EH (cell line): ENCODE data around the gene KRTCAP2.
"Not testable (repeated sequence)": the region's sequence is repeated elsewhere in the genome, so short reads cannot be mapped to it uniquely, and the experiment has no call there.

Experiments used
- DNase-seq: peaks from one replicate; pipeline ENCODE4 v3.0.0-alpha.2; 2015; ENCODE audit warnings: low read depth

Gene KRTCAP2

GRCh38 chr1:155172732-155173477 is at the start of gene KRTCAP2:
TSS of gene KRTCAP2 (minus strand) at chr1:155173304. CDS start at chr1:155173224, 80 bp downstream.
- DNase-seq: peak; percentile 96

GRCh38 chr1:155220211-155220965 is 47.3 kb upstream of the KRTCAP2 start:
- not testable (repeated sequence) for DNase-seq

- peak; percentile 32 for DNase-seq
These were observed 46.5 kb upstream of the KRTCAP2 start for GRCh38 chr1:155219592-155220031.

GRCh38 chr1:155218854-155219591 is 45.9 kb upstream of the KRTCAP2 start:
- peak; percentile 75 for DNase-seq

GRCh38 chr1:155214702-155215101 is 41.6 kb upstream of the KRTCAP2 start:
- not testable (repeated sequence) for DNase-seq

GRCh38 chr1:155212051-155212440 is 38.9 kb upstream of the KRTCAP2 start:
- DNase-seq: not testable (repeated sequence)

- not testable (repeated sequence) for DNase-seq
These were observed 38.4 kb upstream of the KRTCAP2 start for GRCh38 chr1:155211381-155212050.

GRCh38 chr1:155210314-155211104 is 37.4 kb upstream of the KRTCAP2 start:
- DNase-seq: no peak

- DNase-seq: no peak
These were observed 36.2 kb upstream of the KRTCAP2 start for GRCh38 chr1:155209312-155209721.

- DNase-seq: peak; percentile 89
These were observed 35.6 kb upstream of the KRTCAP2 start, which contains the start of gene MTX1 for GRCh38 chr1:155208541-155209311. TSS of gene MTX1 (plus strand) at chr1:155208695. CDS start at chr1:155208805, 110 bp downstream.

GRCh38 chr1:155207806-155208540 is 34.9 kb upstream of the KRTCAP2 start, which contains the start of gene THBS3:
TSS of gene THBS3 (minus strand) at chr1:155207897. CDS start at chr1:155207876, 21 bp downstream.
- peak; percentile 67 for DNase-seq

- DNase-seq: peak; percentile 83
These were observed 34.0 kb upstream of the KRTCAP2 start for GRCh38 chr1:155206891-155207805.

GRCh38 chr1:155205969-155206593 is 33.0 kb upstream of the KRTCAP2 start:
- no peak for DNase-seq

- no peak for DNase-seq
These were observed 31.9 kb upstream of the KRTCAP2 start for GRCh38 chr1:155205035-155205434.

GRCh38 chr1:155202731-155203515 is 29.8 kb upstream of the KRTCAP2 start:
- DNase-seq: no peak

- no peak for DNase-seq
These were observed 29.1 kb upstream of the KRTCAP2 start for GRCh38 chr1:155202198-155202597.

- DNase-seq: no peak
These were observed 27.8 kb upstream of the KRTCAP2 start for GRCh38 chr1:155200920-155201319.
